Measurements from ENCODE around the gene MAP3K14. TPM values are rescaled to one million over a fixed set of nuclear protein-coding genes. Genes with fewer than 3 reads are reported as not detected.

The MAP3K14 gene
- total RNA-seq, 1 experiment from 2014 or later = 10.0 TPM

DNA sequence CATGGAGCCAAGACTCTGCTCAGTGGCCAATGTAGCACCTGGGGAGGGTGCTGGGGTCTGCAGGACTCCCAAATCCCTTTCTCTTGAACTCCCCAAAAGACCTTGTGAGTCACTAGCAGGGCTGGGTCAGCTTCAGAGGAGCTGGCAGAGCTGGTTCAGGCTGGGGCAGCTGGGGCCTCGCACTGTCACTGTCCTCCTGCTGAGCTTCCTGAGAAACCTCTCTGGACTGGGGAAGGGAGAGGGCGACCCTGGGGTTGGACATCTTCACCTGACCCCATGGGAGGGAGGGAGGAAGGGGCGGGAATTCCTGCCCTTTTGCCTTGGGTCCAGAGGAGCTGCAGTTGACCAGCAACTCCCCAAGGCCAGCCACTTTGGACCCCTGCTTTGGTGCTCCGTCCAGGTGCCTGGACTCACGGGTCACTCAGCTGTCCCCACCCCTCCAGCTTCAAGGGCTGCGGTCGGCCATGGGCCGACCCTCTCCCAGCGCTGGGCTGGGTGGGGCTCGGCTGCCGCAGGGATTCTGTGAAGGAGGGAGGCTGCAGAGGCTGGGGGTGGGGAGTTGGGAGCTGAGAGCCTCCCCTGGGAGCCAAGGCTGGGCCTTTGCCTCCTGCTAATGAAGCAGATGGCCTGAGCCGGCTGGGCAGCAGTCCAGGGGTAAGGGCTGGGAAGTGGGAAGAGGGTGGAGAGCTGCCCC, 85.9 kb downstream of the MAP3K14 start:
- H3K4me1 Mint-ChIP-seq (ENCODE audit: low read depth, unreplicated experiment) = no peaks in the 10 kb centered on the region
- no TSS peak for BruUV-seq (replicated peaks)
- H3K36me3 ChIP-seq (ENCODE audit: control insufficient read depth, insufficient read depth, low read length) = no peaks in the 10 kb centered on the region
- TF ChIP-seq CTCF (IDR thresholded peaks at IDR 0.05; ENCODE audit: insufficient read depth in 1 of 2, low read depth in 1 of 2, low read length in 1 of 2, severe bottlenecking in 1 of 2, unreplicated experiment in 1 of 2) = no peak
- H3K9me3 ChIP-seq = no peaks in the 10 kb centered on the region
- ChIA-PET CTCF (interaction anchor here (1.4 to 2.6 kb wide), 5 partner anchors 11 to 194 kb away, joined by 3 to 23 read pairs (median 6); partner anchors contain the start of gene ACBD4), POLR2A (interaction anchor here (1.0 kb wide), 1 partner anchor 34 kb away, joined by 3 read pairs; no protein-coding TSS in a partner anchor)
- H3K4me3 Mint-ChIP-seq (ENCODE audit: unreplicated experiment) = no peak overlapping the region
- no peaks in the 10 kb centered on the region for H3K9me3 Mint-ChIP-seq (ENCODE audit: unreplicated experiment)
- H3K27ac Mint-ChIP-seq (ENCODE audit: unreplicated experiment) = no peak overlapping the region
- DNase-seq = no peak
- no peaks in the 10 kb centered on the region for H3K27me3 ChIP-seq (replicated peaks; ENCODE audit: control insufficient read depth, insufficient read depth, low read length)
- intact Hi-C loops (cut with micrococcal nuclease; ENCODE audit: unreplicated experiment) = loop anchor here (5.0 kb wide), 1 partner anchor 196 kb away; no protein-coding TSS in a partner anchor
- H3K27me3 Mint-ChIP-seq (ENCODE audit: insufficient read depth, unreplicated experiment) = peaks cover 4% of the 10 kb centered on the region
- no peak overlapping the region for H3K4me3 ChIP-seq (ENCODE audit: low read depth, low read length)
- no peaks in the 10 kb centered on the region for H3K36me3 Mint-ChIP-seq (ENCODE audit: insufficient read depth, unreplicated experiment)
- peaks cover 18% of the 10 kb centered on the region for H3K4me1 ChIP-seq

GRCh38 chr17:45230410-45230786, 86.4 kb downstream of the MAP3K14 start:
- H3K4me1 Mint-ChIP-seq (ENCODE audit: low read depth, unreplicated experiment) = no peaks in the 10 kb centered on the region

More at GRCh38 chr17:45230410-45230786, 86.4 kb downstream of the MAP3K14 start:
- H3K36me3 ChIP-seq (ENCODE audit: control insufficient read depth, insufficient read depth, low read length) = no peaks in the 10 kb centered on the region
- TF ChIP-seq CTCF (IDR thresholded peaks at IDR 0.05; ENCODE audit: insufficient read depth in 1 of 2, low read depth in 1 of 2, low read length in 1 of 2, severe bottlenecking in 1 of 2, unreplicated experiment in 1 of 2) = no peak
- no peak for DNase-seq
- no peaks in the 10 kb centered on the region for H3K9me3 Mint-ChIP-seq (ENCODE audit: unreplicated experiment)
- POLR2A ChIA-PET = no interaction called here
- intact Hi-C loops (cut with micrococcal nuclease; ENCODE audit: unreplicated experiment) = loop anchor here (5.0 kb wide), 1 partner anchor 197 kb away; no protein-coding TSS in a partner anchor
- no peak overlapping the region for H3K4me3 ChIP-seq (ENCODE audit: low read depth, low read length)
- peaks cover 4% of the 10 kb centered on the region for H3K27me3 Mint-ChIP-seq (ENCODE audit: insufficient read depth, unreplicated experiment)
- CTCF ChIA-PET = interaction anchor here (1.5 to 2.6 kb wide), 4 partner anchors 11 to 195 kb away, joined by 3 to 23 read pairs (median 14); partner anchors contain the start of gene ACBD4
- peaks cover 18% of the 10 kb centered on the region for H3K4me1 ChIP-seq
- no peaks in the 10 kb centered on the region for H3K9me3 ChIP-seq
- no peaks in the 10 kb centered on the region for H3K27me3 ChIP-seq (replicated peaks; ENCODE audit: control insufficient read depth, insufficient read depth, low read length)
- H3K27ac Mint-ChIP-seq (ENCODE audit: unreplicated experiment) = no peak overlapping the region
- no peak overlapping the region for H3K4me3 Mint-ChIP-seq (ENCODE audit: unreplicated experiment)
- H3K36me3 Mint-ChIP-seq (ENCODE audit: insufficient read depth, unreplicated experiment) = no peaks in the 10 kb centered on the region
- no TSS peak for BruUV-seq (replicated peaks)

All from Caco-2 (cell line).